Esophagus muscularis mucosa (tissue), 4 donors: Measurements from ENCODE around the gene MFSD2B. TPM values are rescaled to one million over a fixed set of nuclear protein-coding genes. Genes with fewer than 3 reads are reported as not detected.

Experiments used
- DNase-seq: peaks from one replicate; pipeline ENCODE4 v3.0.0-alpha.2; 2017; ENCODE audit errors: extremely low spot score
- H3K27ac ChIP-seq, 4 donors: fragments of 200-600 bp; sonication (generic); replicated peaks in 1 of 4; 1 replicate in 3 of 4; 2 replicates in 1 of 4; pipeline ENCODE4 v1.5.1; 2016 to 2019; ENCODE audit warnings: mild to moderate bottlenecking in 1 of 4
- H3K27me3 ChIP-seq, 4 donors: fragments of 200-600 bp; sonication (generic); one replicate each; pipeline versions ENCODE4 v1.5.1 to v1.6.0; 2016 to 2019
- H3K36me3 ChIP-seq, 4 donors: fragments of 200-600 bp; sonication (generic); one replicate each; pipeline ENCODE4 v1.5.1; 2016 to 2019
- H3K4me1 ChIP-seq, 4 donors: fragments of 200-600 bp; sonication (generic); one replicate each; pipeline ENCODE4 v1.5.1; 2016 to 2019
- H3K4me3 ChIP-seq, 4 donors: fragments of 200-600 bp; sonication (generic); 1 replicate in 2 of 4; 2 replicates in 2 of 4; pipeline ENCODE4 v1.5.1; 2016 to 2019; ENCODE audit warnings: mild to moderate bottlenecking in 4 of 4, moderate library complexity in 1 of 4
- H3K9me3 ChIP-seq, 4 donors: fragments of 200-600 bp; sonication (generic); 1 replicate in 3 of 4; 2 replicates in 1 of 4; pipeline ENCODE4 v1.5.1; 2016 to 2019
- EP300 ChIP-seq: sonication (generic); formaldehyde crosslinking; IDR thresholded peaks from one replicate; pipeline ENCODE4 v1.6.1; 2017; ENCODE audit warnings: antibody characterized with exemption
- POLR2A ChIP-seq: fragments of 450-650 bp; IDR thresholded peaks from one replicate; pipeline ENCODE4 v1.6.1; 2017; ENCODE audit warnings: antibody characterized with exemption, moderate library complexity, mild to moderate bottlenecking, low read depth
- POLR2AphosphoS5 ChIP-seq, 2 donors: sonication (generic); formaldehyde crosslinking; IDR thresholded peaks; one replicate each; pipeline ENCODE4 v1.6.1; 2017; ENCODE audit warnings: antibody characterized with exemption in 2 of 2
- WGBS: methylation state at CpG from one replicate; pipeline ENCODE4 v1.1.5; 2018; 5-methylcytosine and 5-hydroxymethylcytosine counted together
- intact Hi-C: fragments of 100-400 bp; cut with DNase I; formaldehyde crosslinking; loops from one replicate; pipeline ENCODE4 v1.15.1; 2023
- total RNA-seq, 4 donors: library from RNA; depleted of rRNA; stranded (reverse); fragments of >200 nt; gene quantifications; one replicate each; pipeline versions ENCODE4 v1.1.0 to v1.2.1, GENCODE V29; 2016
- TF ChIP-seq, protein P1 (sequence below), 3 experiments: fragments of 200-600 bp in 2 of 3; fragments of 450-650 bp in 1 of 3; sonication (generic) in 2 of 3; IDR thresholded peaks; one replicate each; pipeline ENCODE4 v1.5.1; 2017 to 2019; ENCODE audit warnings: antibody characterized with exemption in 3 of 3, mild to moderate bottlenecking in 2 of 3, moderate library complexity in 1 of 3

Gene MFSD2B
- total RNA-seq, 4 donors from 2014 or later = 0.33 TPM; not detected in 3

DNA sequence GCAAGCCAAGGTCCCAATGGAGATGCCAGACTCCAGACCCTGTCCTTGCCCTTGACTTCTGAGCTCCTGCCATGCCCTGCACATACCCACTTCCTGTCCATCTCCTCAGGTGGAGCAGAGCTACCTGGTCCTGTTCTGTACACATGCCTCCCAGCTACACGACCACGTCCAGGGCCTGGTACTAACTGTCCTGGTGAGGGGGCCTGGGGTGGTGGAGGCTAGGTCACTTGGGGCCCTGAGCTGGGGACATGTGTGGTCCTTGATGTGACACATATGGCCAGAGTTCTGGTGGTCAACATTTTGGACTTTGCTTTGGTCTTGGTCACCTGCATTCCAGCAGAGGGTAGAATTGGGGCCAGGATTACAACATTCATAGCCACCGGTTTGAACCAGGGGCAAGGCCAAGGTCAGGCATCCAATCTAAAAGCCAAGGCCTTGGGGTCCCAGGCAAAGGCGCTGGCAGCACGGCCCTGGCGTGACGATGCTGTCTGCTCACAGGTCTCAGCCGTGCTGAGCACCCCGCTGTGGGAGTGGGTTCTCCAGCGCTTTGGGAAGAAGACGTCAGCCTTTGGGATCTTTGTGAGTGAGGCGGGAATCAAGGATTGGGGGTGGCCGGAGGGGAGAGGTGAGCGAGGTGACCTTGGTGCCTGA lies 12.6 kb downstream of the MFSD2B start:
- Histone ChIP-seq H3K27ac (no peak overlapping the region), H3K27me3 (no peaks in the 10 kb centered on the region), H3K4me1 (no peaks in the 10 kb centered on the region), H3K9me3 (no peaks in the 10 kb centered on the region), H3K36me3 (peaks cover 14 to 52% (median 34%) of the 10 kb centered on the region in 4 donors), H3K4me3 (no peak overlapping the region)
- intact Hi-C loops = no loop called here
- WGBS = 93% methylated on average over 12 of the region's 14 CpGs
- no peak for DNase-seq
- no peak for TF ChIP-seq POLR2A
- TF ChIP-seq, protein P1, sequence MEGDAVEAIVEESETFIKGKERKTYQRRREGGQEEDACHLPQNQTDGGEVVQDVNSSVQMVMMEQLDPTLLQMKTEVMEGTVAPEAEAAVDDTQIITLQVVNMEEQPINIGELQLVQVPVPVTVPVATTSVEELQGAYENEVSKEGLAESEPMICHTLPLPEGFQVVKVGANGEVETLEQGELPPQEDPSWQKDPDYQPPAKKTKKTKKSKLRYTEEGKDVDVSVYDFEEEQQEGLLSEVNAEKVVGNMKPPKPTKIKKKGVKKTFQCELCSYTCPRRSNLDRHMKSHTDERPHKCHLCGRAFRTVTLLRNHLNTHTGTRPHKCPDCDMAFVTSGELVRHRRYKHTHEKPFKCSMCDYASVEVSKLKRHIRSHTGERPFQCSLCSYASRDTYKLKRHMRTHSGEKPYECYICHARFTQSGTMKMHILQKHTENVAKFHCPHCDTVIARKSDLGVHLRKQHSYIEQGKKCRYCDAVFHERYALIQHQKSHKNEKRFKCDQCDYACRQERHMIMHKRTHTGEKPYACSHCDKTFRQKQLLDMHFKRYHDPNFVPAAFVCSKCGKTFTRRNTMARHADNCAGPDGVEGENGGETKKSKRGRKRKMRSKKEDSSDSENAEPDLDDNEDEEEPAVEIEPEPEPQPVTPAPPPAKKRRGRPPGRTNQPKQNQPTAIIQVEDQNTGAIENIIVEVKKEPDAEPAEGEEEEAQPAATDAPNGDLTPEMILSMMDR (IDR thresholded peaks at IDR 0.05) = no peak

DNA sequence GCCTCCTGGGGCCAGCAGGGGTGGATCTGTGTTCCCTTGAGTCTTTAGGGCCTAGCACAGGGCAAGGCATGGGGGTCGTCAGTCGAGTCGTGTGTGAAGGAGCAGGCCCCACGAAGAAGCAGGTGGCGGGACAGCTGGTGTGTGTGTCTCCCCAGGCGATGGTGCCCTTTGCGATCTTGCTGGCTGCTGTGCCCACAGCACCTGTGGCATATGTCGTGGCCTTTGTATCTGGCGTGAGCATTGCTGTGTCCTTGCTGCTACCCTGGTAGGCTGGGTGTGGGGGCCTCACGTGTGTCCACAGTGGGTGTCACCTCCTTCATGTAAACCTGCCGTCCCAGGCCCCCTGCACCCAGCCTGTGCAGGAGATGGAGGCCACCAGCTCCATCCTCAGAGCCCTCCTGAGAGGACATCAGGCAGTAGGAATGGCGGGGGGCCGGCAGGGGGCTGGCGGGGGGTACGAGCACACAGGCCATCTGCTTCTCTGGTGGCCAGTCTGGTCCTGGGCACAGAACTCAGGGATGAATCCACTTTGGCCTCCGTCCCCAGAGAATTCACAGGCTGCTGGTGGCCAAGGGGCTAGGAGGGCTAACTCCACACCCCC lies 13.2 kb downstream of the MFSD2B start:
- intact Hi-C loops = no loop called here

GRCh38 chr2:24024018-24024417 lies 14.1 kb downstream of the MFSD2B start:
- Histone ChIP-seq H3K9me3 (no peaks in the 10 kb centered on the region), H3K4me1 (no peaks in the 10 kb centered on the region), H3K27me3 (no peaks in the 10 kb centered on the region), H3K36me3 (peaks cover 14 to 68% (median 44%) of the 10 kb centered on the region in 4 donors), H3K4me3 (no peak overlapping the region), H3K27ac (no peak overlapping the region)
- WGBS = 71% methylated on average over 1 of the region's 12 CpGs
- TF ChIP-seq POLR2AphosphoS5 (IDR thresholded peaks at IDR 0.05) (no peak), POLR2A (no peak)
- TF ChIP-seq, protein P1 (IDR thresholded peaks at IDR 0.05) = peak in 2 of 3 experiments; percentile 8 to 30
- DNase-seq = no peak
- intact Hi-C loops = no loop called here

More for the DNA sequence above, 13.2 kb downstream of the MFSD2B start:
- no peak overlapping the region for H3K4me3 ChIP-seq
- H3K36me3 ChIP-seq = peaks cover 14 to 58% (median 37%) of the 10 kb centered on the region in 4 donors
- H3K9me3 ChIP-seq = no peaks in the 10 kb centered on the region
- TF ChIP-seq, protein P1 (IDR thresholded peaks at IDR 0.05) = no peak
- TF ChIP-seq POLR2A = no peak
- TF ChIP-seq POLR2AphosphoS5 (IDR thresholded peaks at IDR 0.05) = no peak
- no peak for TF ChIP-seq EP300
- no peaks in the 10 kb centered on the region for H3K4me1 ChIP-seq
- H3K27ac ChIP-seq = no peak overlapping the region
- no peaks in the 10 kb centered on the region for H3K27me3 ChIP-seq
- 84% methylated on average over 11 of the region's 16 CpGs for WGBS
- no peak for DNase-seq

- no peak overlapping the region for H3K4me3 ChIP-seq
- no peaks in the 10 kb centered on the region for H3K9me3 ChIP-seq
- H3K27ac ChIP-seq = no peak overlapping the region
- no peak for DNase-seq
- intact Hi-C loops = no loop called here
- WGBS = 90% methylated on average over 16 of the region's 17 CpGs
- TF ChIP-seq POLR2AphosphoS5 (IDR thresholded peaks at IDR 0.05) = no peak
- peaks cover 18 to 79% (median 55%) of the 10 kb centered on the region in 4 donors for H3K36me3 ChIP-seq
- no peaks in the 10 kb centered on the region for H3K27me3 ChIP-seq
- no peaks in the 10 kb centered on the region for H3K4me1 ChIP-seq
These were observed 15.2 kb downstream of the MFSD2B start for GRCh38 chr2:24024996-24025663.

DNA sequence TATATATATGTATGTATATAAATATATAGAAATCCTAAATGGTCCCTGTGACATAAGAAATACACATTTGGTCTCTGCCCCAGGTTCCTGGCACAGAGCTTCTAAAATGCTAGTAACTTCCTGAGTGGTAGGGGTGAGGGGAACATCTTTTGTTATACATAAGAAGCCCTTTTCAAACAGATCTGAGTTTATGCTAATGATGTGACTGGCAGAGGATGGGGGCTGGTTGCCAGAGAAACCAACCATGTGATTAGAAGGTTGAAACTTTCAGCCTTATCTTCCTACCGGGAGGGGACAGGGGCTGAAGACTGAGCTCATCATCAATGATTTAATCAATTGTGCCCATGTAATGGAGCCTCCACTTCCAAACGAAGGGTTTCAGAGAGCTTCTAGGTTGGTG lies 16.3 kb downstream of the MFSD2B start:
- H3K27me3 ChIP-seq = no peaks in the 10 kb centered on the region
- H3K4me1 ChIP-seq = no peaks in the 10 kb centered on the region
- 59% methylated on average over 2 of the region's 2 CpGs for WGBS
- intact Hi-C loops = no loop called here
- TF ChIP-seq EP300 = no peak
- TF ChIP-seq POLR2A = no peak
- TF ChIP-seq, protein P1 (IDR thresholded peaks at IDR 0.05) = no peak
- no peak for TF ChIP-seq POLR2AphosphoS5 (IDR thresholded peaks at IDR 0.05)
- peaks cover 29 to 90% (median 66%) of the 10 kb centered on the region in 4 donors for H3K36me3 ChIP-seq
- no peak for DNase-seq
- no peaks in the 10 kb centered on the region for H3K9me3 ChIP-seq
- no peak overlapping the region for H3K4me3 ChIP-seq
- no peak overlapping the region for H3K27ac ChIP-seq
